ENCODE results near the gene CTXN1. TPM values are rescaled to one million over a fixed set of nuclear protein-coding genes. Genes with fewer than 3 reads are reported as not detected.

CTXN1 gene
- polyA plus RNA-seq, 1 of the 3 experiments (the other 2 are of a cell fraction) = 53.8 TPM

DNA sequence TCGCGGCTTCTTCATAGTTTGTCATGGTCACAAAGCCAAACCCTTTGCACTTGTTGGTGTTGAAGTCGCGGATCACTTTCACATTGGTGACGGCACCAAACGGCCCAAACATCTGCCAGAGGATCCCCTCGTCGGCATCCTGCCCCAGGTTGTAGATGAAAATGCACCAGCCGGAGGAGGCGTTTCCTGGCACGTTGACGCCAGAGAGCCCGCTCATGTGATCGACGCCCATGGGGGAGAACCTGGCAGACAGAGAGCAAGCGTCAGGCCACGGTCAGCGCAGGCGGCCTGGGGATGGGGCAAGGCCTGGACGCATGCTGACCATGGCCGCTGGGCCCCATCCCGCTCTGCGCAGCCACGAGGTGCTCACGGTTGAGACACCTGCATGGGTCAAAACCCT is 37.6 kb upstream of the CTXN1 start:
- Histone ChIP-seq H3F3A (replicated peaks; ENCODE audit: insufficient read depth) (peaks cover 5% of the 10 kb centered on the region), H3K9me2 (no peaks in the 10 kb centered on the region), H3K36me3 (replicated peaks in 1 of 2; ENCODE audit: control insufficient read depth in 1 of 2, insufficient read depth in 2 of 2, low read length in 1 of 2) (peaks cover 36 to 84% of the 10 kb centered on the region in 2 experiments), H3K27me3 (ENCODE audit: insufficient read depth) (no peaks in the 10 kb centered on the region), H4K20me1 (ENCODE audit: insufficient read depth) (no peaks in the 10 kb centered on the region), H3K79me2 (ENCODE audit: insufficient read depth) (peaks cover 2% of the 10 kb centered on the region; the same call in 1 of the 2 replicates), H3K4me2 (no peak overlapping the region), H2AFZ (ENCODE audit: low read depth) (no peak overlapping the region), H3K9me3 (no peaks in the 10 kb centered on the region), H3K9ac (no peak overlapping the region), H3K4me3 (ENCODE audit: low read depth in 2 of 2, low read length in 1 of 2) (no peak overlapping the region), H3K4me1 (ENCODE audit: control insufficient read depth in 1 of 2, insufficient read depth in 2 of 2, low read depth in 1 of 2, low read length in 1 of 2) (no peaks in the 10 kb centered on the region), H3K27ac (ENCODE audit: low read depth in 2 of 2, low read length in 1 of 2) (no peak overlapping the region)
- WGBS (ENCODE audit: low lambda C conversion rate) = 97% methylated on average over 16 of the region's 25 CpGs
- POLR2A ChIA-PET = no interaction called here
- TF ChIP-seq RCOR1 (IDR thresholded peaks at IDR 0.05; ENCODE audit: low read length) (no peak), SMC3 (IDR thresholded peaks at IDR 0.05; ENCODE audit: low read depth, low read length) (no peak), JUND (IDR thresholded peaks at IDR 0.05) (no peak), EZH2phosphoT487 (IDR thresholded peaks at IDR 0.05; ENCODE audit: borderline replicate concordance, low read depth) (no peak), GATA2 (CRISPR knock-in tag; IDR thresholded peaks at IDR 0.05) (no peak), POLR2AphosphoS5 (IDR thresholded peaks at IDR 0.05; ENCODE audit: low read depth, low read length) (no peak), RXRA (IDR thresholded peaks at IDR 0.05; ENCODE audit: borderline replicate concordance, low read depth) (no peak)
- TF ChIP-seq, protein P1, sequence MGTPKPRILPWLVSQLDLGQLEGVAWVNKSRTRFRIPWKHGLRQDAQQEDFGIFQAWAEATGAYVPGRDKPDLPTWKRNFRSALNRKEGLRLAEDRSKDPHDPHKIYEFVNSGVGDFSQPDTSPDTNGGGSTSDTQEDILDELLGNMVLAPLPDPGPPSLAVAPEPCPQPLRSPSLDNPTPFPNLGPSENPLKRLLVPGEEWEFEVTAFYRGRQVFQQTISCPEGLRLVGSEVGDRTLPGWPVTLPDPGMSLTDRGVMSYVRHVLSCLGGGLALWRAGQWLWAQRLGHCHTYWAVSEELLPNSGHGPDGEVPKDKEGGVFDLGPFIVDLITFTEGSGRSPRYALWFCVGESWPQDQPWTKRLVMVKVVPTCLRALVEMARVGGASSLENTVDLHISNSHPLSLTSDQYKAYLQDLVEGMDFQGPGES (IDR thresholded peaks at IDR 0.05; ENCODE audit: low read depth, low read length) = no peak
- TF ChIP-seq, protein P2, sequence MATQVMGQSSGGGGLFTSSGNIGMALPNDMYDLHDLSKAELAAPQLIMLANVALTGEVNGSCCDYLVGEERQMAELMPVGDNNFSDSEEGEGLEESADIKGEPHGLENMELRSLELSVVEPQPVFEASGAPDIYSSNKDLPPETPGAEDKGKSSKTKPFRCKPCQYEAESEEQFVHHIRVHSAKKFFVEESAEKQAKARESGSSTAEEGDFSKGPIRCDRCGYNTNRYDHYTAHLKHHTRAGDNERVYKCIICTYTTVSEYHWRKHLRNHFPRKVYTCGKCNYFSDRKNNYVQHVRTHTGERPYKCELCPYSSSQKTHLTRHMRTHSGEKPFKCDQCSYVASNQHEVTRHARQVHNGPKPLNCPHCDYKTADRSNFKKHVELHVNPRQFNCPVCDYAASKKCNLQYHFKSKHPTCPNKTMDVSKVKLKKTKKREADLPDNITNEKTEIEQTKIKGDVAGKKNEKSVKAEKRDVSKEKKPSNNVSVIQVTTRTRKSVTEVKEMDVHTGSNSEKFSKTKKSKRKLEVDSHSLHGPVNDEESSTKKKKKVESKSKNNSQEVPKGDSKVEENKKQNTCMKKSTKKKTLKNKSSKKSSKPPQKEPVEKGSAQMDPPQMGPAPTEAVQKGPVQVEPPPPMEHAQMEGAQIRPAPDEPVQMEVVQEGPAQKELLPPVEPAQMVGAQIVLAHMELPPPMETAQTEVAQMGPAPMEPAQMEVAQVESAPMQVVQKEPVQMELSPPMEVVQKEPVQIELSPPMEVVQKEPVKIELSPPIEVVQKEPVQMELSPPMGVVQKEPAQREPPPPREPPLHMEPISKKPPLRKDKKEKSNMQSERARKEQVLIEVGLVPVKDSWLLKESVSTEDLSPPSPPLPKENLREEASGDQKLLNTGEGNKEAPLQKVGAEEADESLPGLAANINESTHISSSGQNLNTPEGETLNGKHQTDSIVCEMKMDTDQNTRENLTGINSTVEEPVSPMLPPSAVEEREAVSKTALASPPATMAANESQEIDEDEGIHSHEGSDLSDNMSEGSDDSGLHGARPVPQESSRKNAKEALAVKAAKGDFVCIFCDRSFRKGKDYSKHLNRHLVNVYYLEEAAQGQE (IDR thresholded peaks at IDR 0.05; ENCODE audit: low read depth, low read length) = no peak
- TF ChIP-seq, protein P3, sequence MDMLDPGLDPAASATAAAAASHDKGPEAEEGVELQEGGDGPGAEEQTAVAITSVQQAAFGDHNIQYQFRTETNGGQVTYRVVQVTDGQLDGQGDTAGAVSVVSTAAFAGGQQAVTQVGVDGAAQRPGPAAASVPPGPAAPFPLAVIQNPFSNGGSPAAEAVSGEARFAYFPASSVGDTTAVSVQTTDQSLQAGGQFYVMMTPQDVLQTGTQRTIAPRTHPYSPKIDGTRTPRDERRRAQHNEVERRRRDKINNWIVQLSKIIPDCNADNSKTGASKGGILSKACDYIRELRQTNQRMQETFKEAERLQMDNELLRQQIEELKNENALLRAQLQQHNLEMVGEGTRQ (IDR thresholded peaks at IDR 0.05; ENCODE audit: borderline replicate concordance, low read depth, low read length) = no peak
- TF ChIP-seq, protein P4, sequence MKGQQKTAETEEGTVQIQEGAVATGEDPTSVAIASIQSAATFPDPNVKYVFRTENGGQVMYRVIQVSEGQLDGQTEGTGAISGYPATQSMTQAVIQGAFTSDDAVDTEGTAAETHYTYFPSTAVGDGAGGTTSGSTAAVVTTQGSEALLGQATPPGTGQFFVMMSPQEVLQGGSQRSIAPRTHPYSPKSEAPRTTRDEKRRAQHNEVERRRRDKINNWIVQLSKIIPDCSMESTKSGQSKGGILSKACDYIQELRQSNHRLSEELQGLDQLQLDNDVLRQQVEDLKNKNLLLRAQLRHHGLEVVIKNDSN (IDR thresholded peaks at IDR 0.05; ENCODE audit: borderline replicate concordance, low read depth) = no peak
- TF ChIP-seq, protein P5, sequence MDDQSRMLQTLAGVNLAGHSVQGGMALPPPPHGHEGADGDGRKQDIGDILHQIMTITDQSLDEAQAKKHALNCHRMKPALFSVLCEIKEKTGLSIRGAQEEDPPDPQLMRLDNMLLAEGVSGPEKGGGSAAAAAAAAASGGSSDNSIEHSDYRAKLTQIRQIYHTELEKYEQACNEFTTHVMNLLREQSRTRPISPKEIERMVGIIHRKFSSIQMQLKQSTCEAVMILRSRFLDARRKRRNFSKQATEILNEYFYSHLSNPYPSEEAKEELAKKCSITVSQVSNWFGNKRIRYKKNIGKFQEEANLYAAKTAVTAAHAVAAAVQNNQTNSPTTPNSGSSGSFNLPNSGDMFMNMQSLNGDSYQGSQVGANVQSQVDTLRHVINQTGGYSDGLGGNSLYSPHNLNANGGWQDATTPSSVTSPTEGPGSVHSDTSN (IDR thresholded peaks at IDR 0.05) = no peak
- no peak for DNase-seq
- CTCF ChIA-PET = interaction anchor here (0.5 kb wide), 1 partner anchor 110 kb away, joined by 3 read pairs; no protein-coding TSS in a partner anchor

Data from SK-N-SH (cell line).